ENCODE measurements around the gene GPRC5D. TPM values are rescaled to one million over a fixed set of nuclear protein-coding genes. Genes with fewer than 3 reads are reported as not detected.
A peak's percentile ranks its signal among the peaks of the same experiment; 100 is the strongest.

The GPRC5D gene
- total RNA-seq, 1 donor from 2014 or later, result not detected

- intact Hi-C loops (cut with DNase I), result loop anchor here (5.0 kb wide), 1 partner anchor 66 kb away; no protein-coding TSS in a partner anchor
- DNase-seq (no peak), ATAC-seq (ENCODE audit: poor library complexity) (peak; percentile 83)
Measured at GRCh38 chr12:12983420-12984035, 31.6 kb upstream of the GPRC5D start.

- ATAC-seq (ENCODE audit: poor library complexity), result no peak
- intact Hi-C loops (cut with DNase I), result loop anchor here (5.0 kb wide), 1 partner anchor 65 kb away; no protein-coding TSS in a partner anchor
Measured at GRCh38 chr12:12982331-12982730, 30.4 kb upstream of the GPRC5D start.

GRCh38 chr12:12979731-12980259 lies 27.8 kb upstream of the GPRC5D start:
- DNase-seq (no peak), ATAC-seq (ENCODE audit: poor library complexity) (peak; percentile 46)
- intact Hi-C loops (cut with DNase I), result loop anchor here (5.0 kb wide), 1 partner anchor 62 kb away; no protein-coding TSS in a partner anchor

More at GRCh38 chr12:12982331-12982730, 30.4 kb upstream of the GPRC5D start:
- DNase-seq, result no peak

GRCh38 chr12:12979126-12979525 lies 27.2 kb upstream of the GPRC5D start:
- DNase-seq (no peak), ATAC-seq (ENCODE audit: poor library complexity) (no peak)
- intact Hi-C loops (cut with DNase I), result no loop called here

GRCh38 chr12:12977231-12977630 lies 25.3 kb upstream of the GPRC5D start:
- DNase-seq (no peak), ATAC-seq (ENCODE audit: poor library complexity) (no peak)
- intact Hi-C loops (cut with DNase I), result no loop called here

GRCh38 chr12:12976366-12976765 lies 24.4 kb upstream of the GPRC5D start:
- DNase-seq (no peak), ATAC-seq (ENCODE audit: poor library complexity) (peak; percentile 62)
- intact Hi-C loops (cut with DNase I), result no loop called here

GRCh38 chr12:12975322-12976077 lies 23.5 kb upstream of the GPRC5D start:
- no peak for DNase-seq
- peak; percentile 44 for ATAC-seq (ENCODE audit: poor library complexity)
- intact Hi-C loops (cut with DNase I), result no loop called here

- DNase-seq (no peak), ATAC-seq (ENCODE audit: poor library complexity) (no peak)
- intact Hi-C loops (cut with DNase I), result no loop called here
Measured at GRCh38 chr12:12974211-12974610, 22.2 kb upstream of the GPRC5D start.

GRCh38 chr12:12973019-12973418 lies 21.0 kb upstream of the GPRC5D start:
- intact Hi-C loops (cut with DNase I), result no loop called here
- DNase-seq (no peak), ATAC-seq (ENCODE audit: poor library complexity) (no peak)

- ATAC-seq (ENCODE audit: poor library complexity) (no peak), DNase-seq (no peak)
- intact Hi-C loops (cut with DNase I), result no loop called here
Measured at GRCh38 chr12:12965836-12966235, 13.9 kb upstream of the GPRC5D start.

GRCh38 chr12:12964255-12964654 lies 12.3 kb upstream of the GPRC5D start:
- ATAC-seq (ENCODE audit: poor library complexity) (no peak), DNase-seq (no peak)
- intact Hi-C loops (cut with DNase I), result no loop called here

- ATAC-seq (ENCODE audit: poor library complexity) (no peak), DNase-seq (no peak)
- intact Hi-C loops (cut with DNase I), result no loop called here
Measured at GRCh38 chr12:12960639-12961209, 8.8 kb upstream of the GPRC5D start.

- no peak for ATAC-seq (ENCODE audit: poor library complexity)
- DNase-seq, result no peak
- intact Hi-C loops (cut with DNase I), result no loop called here
Measured at GRCh38 chr12:12958886-12959285, 6.9 kb upstream of the GPRC5D start.

- intact Hi-C loops (cut with DNase I), result no loop called here
- DNase-seq, result no peak
- no peak for ATAC-seq (ENCODE audit: poor library complexity)
Measured at GRCh38 chr12:12954878-12955625, 3.1 kb upstream of the GPRC5D start.

- intact Hi-C loops (cut with DNase I), result no loop called here
Measured at GRCh38 chr12:12954356-12954755, 2.4 kb upstream of the GPRC5D start.

GRCh38 chr12:12951504-12951903 lies 466 bp downstream of the GPRC5D start:
- no peak for ATAC-seq (ENCODE audit: poor library complexity)
- no peak for DNase-seq
- intact Hi-C loops (cut with DNase I), result no loop called here

More at GRCh38 chr12:12954356-12954755, 2.4 kb upstream of the GPRC5D start:
- DNase-seq (no peak), ATAC-seq (ENCODE audit: poor library complexity) (no peak)

- ATAC-seq (ENCODE audit: poor library complexity) (no peak), DNase-seq (no peak)
- intact Hi-C loops (cut with DNase I), result no loop called here
Measured at GRCh38 chr12:12947902-12948301, 4.1 kb downstream of the GPRC5D start.

GRCh38 chr12:12946686-12947355 lies 5.1 kb downstream of the GPRC5D start:
- no peak for ATAC-seq (ENCODE audit: poor library complexity)
- intact Hi-C loops (cut with DNase I), result no loop called here
- DNase-seq, result no peak
